Activated CD4-positive, alpha-beta memory T cell treated with anti-CD3 and anti-CD28 coated beads for 36 hours (primary cell): ENCODE measurements around the gene NIPAL4. TPM values are rescaled to one million over a fixed set of nuclear protein-coding genes. Genes with fewer than 3 reads are reported as not detected.

ENCODE experiments used
- CTCF ChIA-PET: fragments of 350-600 bp; sonication (Branson Sonifier 250); formaldehyde crosslinking; loops from one replicate; lab custom pipeline; 2021; ENCODE audit warnings: antibody characterized with exemption, inconsistent platforms; lab: Charles Lee
- POLR2A ChIA-PET: fragments of 350-600 bp; sonication (Branson Sonifier 250); formaldehyde crosslinking; loops from one replicate; lab custom pipeline; 2021; ENCODE audit warnings: antibody characterized with exemption; lab: Charles Lee
- DNase-seq: peaks from one replicate; pipeline ENCODE4 v3.0.0-alpha.2; 2020
- H3K27ac Mint-ChIP-seq: one replicate; pipeline ENCODE4 v1.8.0; 2021; ENCODE audit warnings: mixed read lengths
- H3K27me3 Mint-ChIP-seq: one replicate; pipeline ENCODE4 v1.8.0; 2021; ENCODE audit warnings: mixed read lengths
- H3K36me3 Mint-ChIP-seq: one replicate; pipeline ENCODE4 v1.8.0; 2021; ENCODE audit warnings: mixed read lengths
- H3K4me1 Mint-ChIP-seq: one replicate; pipeline ENCODE4 v1.8.0; 2021; ENCODE audit warnings: low read depth, mixed read lengths
- H3K4me3 Mint-ChIP-seq: one replicate; pipeline ENCODE4 v1.8.0; 2021; ENCODE audit warnings: mild to moderate bottlenecking, mixed read lengths
- H3K9me3 Mint-ChIP-seq: one replicate; pipeline ENCODE4 v1.8.0; 2021; ENCODE audit warnings: mixed read lengths
- intact Hi-C: fragments of 100-400 bp; cut with micrococcal nuclease; formaldehyde crosslinking; loops from one replicate; pipeline ENCODE4 v1.15.1; 2023
- total RNA-seq, 2 experiments: library from RNA; stranded (reverse); gene quantifications; one replicate each; pipeline ENCODE4 v1.2.3, GENCODE V29; 2021

The NIPAL4 gene
- total RNA-seq, 2 experiments from 2014 or later = 2.5 to 2.9 TPM

- intact Hi-C loops = no loop called here
- POLR2A ChIA-PET = interaction anchor here (1.0 to 1.3 kb wide), 2 partner anchors 13 to 19 kb away, joined by 3 read pairs; no protein-coding TSS in a partner anchor
- peaks cover 47% of the 10 kb centered on the region for H3K36me3 Mint-ChIP-seq
- H3K9me3 Mint-ChIP-seq = no peaks in the 10 kb centered on the region
- CTCF ChIA-PET = interaction anchor here (1.2 to 2.3 kb wide), 2 partner anchors 13 to 222 kb away, joined by 4 to 6 read pairs; partner anchors contain the start of gene LSM11
- H3K27me3 Mint-ChIP-seq = no peaks in the 10 kb centered on the region
- no peak for DNase-seq
- H3K4me3 Mint-ChIP-seq = no peak overlapping the region
- no peak overlapping the region for H3K27ac Mint-ChIP-seq
- H3K4me1 Mint-ChIP-seq = peaks cover 31% of the 10 kb centered on the region
These were observed 61.1 kb downstream of the NIPAL4 start for GRCh38 chr5:157520911-157521703.

DNA sequence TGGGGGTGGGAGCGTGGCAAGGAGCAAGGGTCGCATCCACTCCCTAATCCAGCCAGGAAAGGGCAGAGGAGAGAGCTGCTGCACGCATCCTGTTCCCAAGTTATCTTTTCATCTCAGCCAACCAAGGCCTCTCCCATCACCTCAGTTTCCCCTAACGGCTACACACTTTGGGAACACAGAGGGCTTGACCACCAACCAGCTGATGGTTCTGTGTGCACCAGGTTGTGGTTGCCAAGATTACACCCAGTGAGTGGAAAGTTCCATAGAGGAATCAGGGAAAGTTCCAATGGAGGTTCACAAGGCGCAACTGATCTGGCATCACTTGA is 61.7 kb downstream of the NIPAL4 start:
- Mint-ChIP-seq H3K9me3 (no peaks in the 10 kb centered on the region), H3K27me3 (no peaks in the 10 kb centered on the region), H3K4me3 (no peak overlapping the region), H3K27ac (no peak overlapping the region), H3K36me3 (peaks cover 47% of the 10 kb centered on the region), H3K4me1 (peaks cover 27% of the 10 kb centered on the region)
- no peak for DNase-seq
- intact Hi-C loops = no loop called here
- POLR2A ChIA-PET = interaction anchor here (1.0 kb wide), 1 partner anchor 13 kb away, joined by 3 read pairs; no protein-coding TSS in a partner anchor
- CTCF ChIA-PET = interaction anchor here (2.3 kb wide), 1 partner anchor 12 kb away, joined by 6 read pairs; no protein-coding TSS in a partner anchor

- ChIA-PET POLR2A (no interaction called here), CTCF (no interaction called here)
These were observed 64.0 kb downstream of the NIPAL4 start for GRCh38 chr5:157523976-157524375.

More at GRCh38 chr5:157523976-157524375, 64.0 kb downstream of the NIPAL4 start:
- Mint-ChIP-seq H3K36me3 (peaks cover 46% of the 10 kb centered on the region), H3K4me3 (no peak overlapping the region), H3K9me3 (no peaks in the 10 kb centered on the region), H3K4me1 (peaks cover 37% of the 10 kb centered on the region), H3K27me3 (no peaks in the 10 kb centered on the region), H3K27ac (no peak overlapping the region)
- DNase-seq = no peak
- intact Hi-C loops = no loop called here

Other genes with a start within 250 kb of the NIPAL4 start
- gene CYFIP2, start 194.1 kb upstream of the NIPAL4 start, total RNA-seq = 100 to 1,000 TPM; 319 to 321 TPM
- gene ADAM19, start 115.6 kb downstream of the NIPAL4 start, total RNA-seq = 100 to 1,000 TPM; 107 to 111 TPM
- gene SOX30, start 192.2 kb downstream of the NIPAL4 start, total RNA-seq = under 1 TPM; 0.65 to 0.93 TPM
- not detected for gene C5orf52, start 211.3 kb downstream of the NIPAL4 start, total RNA-seq